Gastroesophageal sphincter (tissue), 3 donors: ENCODE data around the gene PHLDB2.

Experiments
- CTCF ChIP-seq, 4 experiments: fragments of 200-600 bp in 2 of 4; fragments of 450-650 bp in 2 of 4; sonication (generic) in 1 of 4; IDR thresholded peaks; one replicate each; pipeline ENCODE4 v1.5.1; 2017 to 2019; ENCODE audit warnings: antibody characterized with exemption in 4 of 4, mild to moderate bottlenecking in 2 of 4, moderate library complexity in 2 of 4
- POLR2A ChIP-seq, 2 donors: fragments of 450-650 bp; IDR thresholded peaks; one replicate each; pipeline ENCODE4 v1.6.1; 2017; ENCODE audit warnings: antibody characterized with exemption in 2 of 2, mild to moderate bottlenecking in 2 of 2, moderate library complexity in 1 of 2
- POLR2AphosphoS5 ChIP-seq: sonication (generic); formaldehyde crosslinking; IDR thresholded peaks from one replicate; pipeline ENCODE4 v1.6.1; 2017; ENCODE audit warnings: antibody characterized with exemption

- TF ChIP-seq CTCF (IDR thresholded peaks at IDR 0.05) (no peak), POLR2A (IDR thresholded peaks at IDR 0.05) (no peak), POLR2AphosphoS5 (no peak)
Measured at GRCh38 chr3:111943533-111943932, 84.5 kb downstream of the PHLDB2 start.
